ENCODE results near the gene CNTLN. TPM values are rescaled to one million over a fixed set of nuclear protein-coding genes. Genes with fewer than 3 reads are reported as not detected.

The CNTLN gene
- total and polyA plus RNA-seq, 2 experiments from 2014 or later, result 17.7 to 21.8 TPM

DNA sequence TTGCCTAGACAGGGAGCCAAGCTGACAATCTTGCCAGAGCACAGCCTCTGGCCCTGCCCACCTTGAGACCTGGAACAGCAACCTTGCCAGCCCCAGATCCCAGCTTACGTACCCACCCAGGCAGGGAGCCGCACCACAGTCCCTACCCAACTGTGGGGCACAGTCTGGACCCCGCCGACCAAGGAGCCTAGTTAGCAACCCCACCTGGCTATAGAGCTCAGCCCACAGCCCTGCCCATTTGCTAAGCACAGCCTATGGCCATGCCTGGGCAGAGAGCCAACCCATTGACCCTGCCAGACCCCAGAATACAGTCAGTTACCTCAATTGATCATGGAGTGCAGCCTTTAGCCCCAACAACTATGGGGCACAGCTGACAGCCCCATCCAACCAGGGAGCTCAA, 346.1 kb downstream of the CNTLN start:
- DNase-seq (ENCODE audit: low spot score) (no peak), ATAC-seq (no peak)
- no peak overlapping the region for H2AFZ ChIP-seq
- TF ChIP-seq, protein P1, sequence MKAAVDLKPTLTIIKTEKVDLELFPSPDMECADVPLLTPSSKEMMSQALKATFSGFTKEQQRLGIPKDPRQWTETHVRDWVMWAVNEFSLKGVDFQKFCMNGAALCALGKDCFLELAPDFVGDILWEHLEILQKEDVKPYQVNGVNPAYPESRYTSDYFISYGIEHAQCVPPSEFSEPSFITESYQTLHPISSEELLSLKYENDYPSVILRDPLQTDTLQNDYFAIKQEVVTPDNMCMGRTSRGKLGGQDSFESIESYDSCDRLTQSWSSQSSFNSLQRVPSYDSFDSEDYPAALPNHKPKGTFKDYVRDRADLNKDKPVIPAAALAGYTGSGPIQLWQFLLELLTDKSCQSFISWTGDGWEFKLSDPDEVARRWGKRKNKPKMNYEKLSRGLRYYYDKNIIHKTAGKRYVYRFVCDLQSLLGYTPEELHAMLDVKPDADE (IDR thresholded peaks at IDR 0.05), result no peak
- TF ChIP-seq, protein P2, sequence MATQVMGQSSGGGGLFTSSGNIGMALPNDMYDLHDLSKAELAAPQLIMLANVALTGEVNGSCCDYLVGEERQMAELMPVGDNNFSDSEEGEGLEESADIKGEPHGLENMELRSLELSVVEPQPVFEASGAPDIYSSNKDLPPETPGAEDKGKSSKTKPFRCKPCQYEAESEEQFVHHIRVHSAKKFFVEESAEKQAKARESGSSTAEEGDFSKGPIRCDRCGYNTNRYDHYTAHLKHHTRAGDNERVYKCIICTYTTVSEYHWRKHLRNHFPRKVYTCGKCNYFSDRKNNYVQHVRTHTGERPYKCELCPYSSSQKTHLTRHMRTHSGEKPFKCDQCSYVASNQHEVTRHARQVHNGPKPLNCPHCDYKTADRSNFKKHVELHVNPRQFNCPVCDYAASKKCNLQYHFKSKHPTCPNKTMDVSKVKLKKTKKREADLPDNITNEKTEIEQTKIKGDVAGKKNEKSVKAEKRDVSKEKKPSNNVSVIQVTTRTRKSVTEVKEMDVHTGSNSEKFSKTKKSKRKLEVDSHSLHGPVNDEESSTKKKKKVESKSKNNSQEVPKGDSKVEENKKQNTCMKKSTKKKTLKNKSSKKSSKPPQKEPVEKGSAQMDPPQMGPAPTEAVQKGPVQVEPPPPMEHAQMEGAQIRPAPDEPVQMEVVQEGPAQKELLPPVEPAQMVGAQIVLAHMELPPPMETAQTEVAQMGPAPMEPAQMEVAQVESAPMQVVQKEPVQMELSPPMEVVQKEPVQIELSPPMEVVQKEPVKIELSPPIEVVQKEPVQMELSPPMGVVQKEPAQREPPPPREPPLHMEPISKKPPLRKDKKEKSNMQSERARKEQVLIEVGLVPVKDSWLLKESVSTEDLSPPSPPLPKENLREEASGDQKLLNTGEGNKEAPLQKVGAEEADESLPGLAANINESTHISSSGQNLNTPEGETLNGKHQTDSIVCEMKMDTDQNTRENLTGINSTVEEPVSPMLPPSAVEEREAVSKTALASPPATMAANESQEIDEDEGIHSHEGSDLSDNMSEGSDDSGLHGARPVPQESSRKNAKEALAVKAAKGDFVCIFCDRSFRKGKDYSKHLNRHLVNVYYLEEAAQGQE (IDR thresholded peaks at IDR 0.05; ENCODE audit: unreplicated experiment), result no peak
- TF ChIP-seq POLR2AphosphoS5 (IDR thresholded peaks at IDR 0.05; ENCODE audit: low read depth), result no peak
- TF ChIP-seq CREB1 (CRISPR knock-in tag; IDR thresholded peaks at IDR 0.05; ENCODE audit: low read depth), result no peak
- no peak for TF ChIP-seq ZNF331 (CRISPR knock-in tag; IDR thresholded peaks at IDR 0.05; ENCODE audit: low read depth)
- TF ChIP-seq, protein P3, sequence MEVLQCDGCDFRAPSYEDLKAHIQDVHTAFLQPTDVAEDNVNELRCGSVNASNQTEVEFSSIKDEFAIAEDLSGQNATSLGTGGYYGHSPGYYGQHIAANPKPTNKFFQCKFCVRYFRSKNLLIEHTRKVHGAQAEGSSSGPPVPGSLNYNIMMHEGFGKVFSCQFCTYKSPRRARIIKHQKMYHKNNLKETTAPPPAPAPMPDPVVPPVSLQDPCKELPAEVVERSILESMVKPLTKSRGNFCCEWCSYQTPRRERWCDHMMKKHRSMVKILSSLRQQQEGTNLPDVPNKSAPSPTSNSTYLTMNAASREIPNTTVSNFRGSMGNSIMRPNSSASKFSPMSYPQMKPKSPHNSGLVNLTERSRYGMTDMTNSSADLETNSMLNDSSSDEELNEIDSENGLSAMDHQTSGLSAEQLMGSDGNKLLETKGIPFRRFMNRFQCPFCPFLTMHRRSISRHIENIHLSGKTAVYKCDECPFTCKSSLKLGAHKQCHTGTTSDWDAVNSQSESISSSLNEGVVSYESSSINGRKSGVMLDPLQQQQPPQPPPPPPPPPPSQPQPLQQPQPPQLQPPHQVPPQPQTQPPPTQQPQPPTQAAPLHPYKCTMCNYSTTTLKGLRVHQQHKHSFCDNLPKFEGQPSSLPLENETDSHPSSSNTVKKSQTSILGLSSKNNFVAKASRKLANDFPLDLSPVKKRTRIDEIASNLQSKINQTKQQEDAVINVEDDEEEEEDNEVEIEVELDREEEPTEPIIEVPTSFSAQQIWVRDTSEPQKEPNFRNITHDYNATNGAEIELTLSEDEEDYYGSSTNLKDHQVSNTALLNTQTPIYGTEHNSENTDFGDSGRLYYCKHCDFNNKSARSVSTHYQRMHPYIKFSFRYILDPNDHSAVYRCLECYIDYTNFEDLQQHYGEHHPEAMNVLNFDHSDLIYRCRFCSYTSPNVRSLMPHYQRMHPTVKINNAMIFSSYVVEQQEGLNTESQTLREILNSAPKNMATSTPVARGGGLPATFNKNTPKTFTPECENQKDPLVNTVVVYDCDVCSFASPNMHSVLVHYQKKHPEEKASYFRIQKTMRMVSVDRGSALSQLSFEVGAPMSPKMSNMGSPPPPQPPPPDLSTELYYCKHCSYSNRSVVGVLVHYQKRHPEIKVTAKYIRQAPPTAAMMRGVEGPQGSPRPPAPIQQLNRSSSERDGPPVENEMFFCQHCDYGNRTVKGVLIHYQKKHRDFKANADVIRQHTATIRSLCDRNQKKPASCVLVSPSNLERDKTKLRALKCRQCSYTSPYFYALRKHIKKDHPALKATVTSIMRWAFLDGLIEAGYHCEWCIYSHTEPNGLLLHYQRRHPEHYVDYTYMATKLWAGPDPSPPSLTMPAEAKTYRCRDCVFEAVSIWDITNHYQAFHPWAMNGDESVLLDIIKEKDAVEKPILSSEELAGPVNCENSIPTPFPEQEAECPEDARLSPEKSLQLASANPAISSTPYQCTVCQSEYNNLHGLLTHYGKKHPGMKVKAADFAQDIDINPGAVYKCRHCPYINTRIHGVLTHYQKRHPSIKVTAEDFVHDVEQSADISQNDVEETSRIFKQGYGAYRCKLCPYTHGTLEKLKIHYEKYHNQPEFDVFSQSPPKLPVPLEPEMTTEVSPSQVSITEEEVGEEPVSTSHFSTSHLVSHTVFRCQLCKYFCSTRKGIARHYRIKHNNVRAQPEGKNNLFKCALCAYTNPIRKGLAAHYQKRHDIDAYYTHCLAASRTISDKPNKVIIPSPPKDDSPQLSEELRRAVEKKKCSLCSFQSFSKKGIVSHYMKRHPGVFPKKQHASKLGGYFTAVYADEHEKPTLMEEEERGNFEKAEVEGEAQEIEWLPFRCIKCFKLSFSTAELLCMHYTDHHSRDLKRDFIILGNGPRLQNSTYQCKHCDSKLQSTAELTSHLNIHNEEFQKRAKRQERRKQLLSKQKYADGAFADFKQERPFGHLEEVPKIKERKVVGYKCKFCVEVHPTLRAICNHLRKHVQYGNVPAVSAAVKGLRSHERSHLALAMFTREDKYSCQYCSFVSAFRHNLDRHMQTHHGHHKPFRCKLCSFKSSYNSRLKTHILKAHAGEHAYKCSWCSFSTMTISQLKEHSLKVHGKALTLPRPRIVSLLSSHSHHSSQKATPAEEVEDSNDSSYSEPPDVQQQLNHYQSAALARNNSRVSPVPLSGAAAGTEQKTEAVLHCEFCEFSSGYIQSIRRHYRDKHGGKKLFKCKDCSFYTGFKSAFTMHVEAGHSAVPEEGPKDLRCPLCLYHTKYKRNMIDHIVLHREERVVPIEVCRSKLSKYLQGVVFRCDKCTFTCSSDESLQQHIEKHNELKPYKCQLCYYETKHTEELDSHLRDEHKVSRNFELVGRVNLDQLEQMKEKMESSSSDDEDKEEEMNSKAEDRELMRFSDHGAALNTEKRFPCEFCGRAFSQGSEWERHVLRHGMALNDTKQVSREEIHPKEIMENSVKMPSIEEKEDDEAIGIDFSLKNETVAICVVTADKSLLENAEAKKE (CRISPR knock-in tag; IDR thresholded peaks at IDR 0.05), result no peak
- TF ChIP-seq NANOG (IDR thresholded peaks at IDR 0.05; ENCODE audit: borderline replicate concordance), result no peak
- no peak for TF ChIP-seq ZNF114 (CRISPR knock-in tag; IDR thresholded peaks at IDR 0.05)
- TF ChIP-seq JUNB (IDR thresholded peaks at IDR 0.05; ENCODE audit: unreplicated experiment), result no peak
- no peak for TF ChIP-seq EZH2phosphoT487 (IDR thresholded peaks at IDR 0.05; ENCODE audit: unreplicated experiment)
- TF ChIP-seq, protein P4, sequence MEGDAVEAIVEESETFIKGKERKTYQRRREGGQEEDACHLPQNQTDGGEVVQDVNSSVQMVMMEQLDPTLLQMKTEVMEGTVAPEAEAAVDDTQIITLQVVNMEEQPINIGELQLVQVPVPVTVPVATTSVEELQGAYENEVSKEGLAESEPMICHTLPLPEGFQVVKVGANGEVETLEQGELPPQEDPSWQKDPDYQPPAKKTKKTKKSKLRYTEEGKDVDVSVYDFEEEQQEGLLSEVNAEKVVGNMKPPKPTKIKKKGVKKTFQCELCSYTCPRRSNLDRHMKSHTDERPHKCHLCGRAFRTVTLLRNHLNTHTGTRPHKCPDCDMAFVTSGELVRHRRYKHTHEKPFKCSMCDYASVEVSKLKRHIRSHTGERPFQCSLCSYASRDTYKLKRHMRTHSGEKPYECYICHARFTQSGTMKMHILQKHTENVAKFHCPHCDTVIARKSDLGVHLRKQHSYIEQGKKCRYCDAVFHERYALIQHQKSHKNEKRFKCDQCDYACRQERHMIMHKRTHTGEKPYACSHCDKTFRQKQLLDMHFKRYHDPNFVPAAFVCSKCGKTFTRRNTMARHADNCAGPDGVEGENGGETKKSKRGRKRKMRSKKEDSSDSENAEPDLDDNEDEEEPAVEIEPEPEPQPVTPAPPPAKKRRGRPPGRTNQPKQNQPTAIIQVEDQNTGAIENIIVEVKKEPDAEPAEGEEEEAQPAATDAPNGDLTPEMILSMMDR (conservative IDR thresholded peaks at IDR 0.05; ENCODE audit: low read depth in 2 of 2), result no peak
- TF ChIP-seq STAT1 (IDR thresholded peaks at IDR 0.05; ENCODE audit: unreplicated experiment), result no peak
- H3K36me3 ChIP-seq (ENCODE audit: insufficient read depth), result no peaks in the 10 kb centered on the region
- no peak overlapping the region for H3K4me2 ChIP-seq
- no peaks in the 10 kb centered on the region for H3K9me3 Mint-ChIP-seq
- peaks cover 7% of the 10 kb centered on the region for H3K9me2 ChIP-seq (ENCODE audit: insufficient read depth)
- no peaks in the 10 kb centered on the region for H3K36me3 Mint-ChIP-seq (ENCODE audit: low read depth)
- H3K27me3 Mint-ChIP-seq (ENCODE audit: insufficient read depth, low read depth, poor library complexity), result peaks cover 4% of the 10 kb centered on the region
- no peaks in the 10 kb centered on the region for H4K20me1 ChIP-seq (replicated peaks; ENCODE audit: insufficient read depth)
- no peak overlapping the region for H3K27ac Mint-ChIP-seq
- no peaks in the 10 kb centered on the region for H3F3A ChIP-seq (replicated peaks; ENCODE audit: low read depth)
- H3K4me1 Mint-ChIP-seq, result no peaks in the 10 kb centered on the region
- no peak overlapping the region for H3K4me3 Mint-ChIP-seq
- H3K4me1 ChIP-seq (ENCODE audit: insufficient read depth), result no peaks in the 10 kb centered on the region
- H3K27ac ChIP-seq (ENCODE audit: low read depth), result no peak overlapping the region
- no peak overlapping the region for H3K4me3 ChIP-seq
- no peaks in the 10 kb centered on the region for H3K79me2 ChIP-seq (replicated peaks; ENCODE audit: insufficient read depth)
- H3K27me3 ChIP-seq (ENCODE audit: insufficient read depth), result no peaks in the 10 kb centered on the region
